Iris pigment epithelial cell (primary cell): Measurements from ENCODE around the gene ABLIM2.

Experiments
- DNase-seq: peaks from one replicate; pipeline ENCODE4 v3.0.0-alpha.2; 2011; ENCODE audit warnings: low read depth

The ABLIM2 gene

GRCh38 chr4:8103421-8104390 lies 54.9 kb downstream of the ABLIM2 start:
- DNase-seq = no peak

DNA sequence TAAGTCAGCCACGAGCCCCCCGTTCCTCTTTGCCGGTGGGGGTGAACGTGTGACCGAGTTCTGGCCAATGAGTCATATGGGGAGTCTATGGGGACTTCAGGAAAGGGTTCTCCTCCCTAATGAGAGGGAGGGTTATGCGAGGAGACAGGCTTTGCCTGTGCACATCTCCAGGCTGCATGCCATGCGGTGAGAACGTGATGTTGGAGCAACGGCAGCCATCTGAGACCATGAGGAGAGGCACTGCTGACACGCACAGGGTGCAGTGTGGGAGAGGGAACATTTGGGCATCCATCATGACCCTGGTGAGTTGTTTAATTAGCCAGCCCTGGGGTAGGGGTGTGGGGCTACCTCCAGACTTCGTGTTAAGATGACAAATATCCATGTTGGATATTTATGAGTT lies 55.8 kb downstream of the ABLIM2 start:
- no peak for DNase-seq

DNA sequence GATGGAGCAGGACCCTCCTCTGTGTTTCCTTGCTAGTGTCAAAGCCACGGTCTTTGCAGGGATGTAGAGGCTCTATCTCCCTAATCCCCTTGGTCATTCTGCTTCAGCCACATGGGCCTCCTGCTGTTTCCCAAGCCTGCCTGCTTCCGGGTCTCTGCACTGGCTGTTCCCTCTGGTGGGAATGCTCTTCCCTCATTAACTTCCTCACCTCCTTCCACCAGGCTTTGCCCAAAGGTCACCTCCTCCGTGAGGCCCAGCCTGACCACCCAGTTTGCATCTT lies 56.6 kb downstream of the ABLIM2 start:
- no peak for DNase-seq

DNA sequence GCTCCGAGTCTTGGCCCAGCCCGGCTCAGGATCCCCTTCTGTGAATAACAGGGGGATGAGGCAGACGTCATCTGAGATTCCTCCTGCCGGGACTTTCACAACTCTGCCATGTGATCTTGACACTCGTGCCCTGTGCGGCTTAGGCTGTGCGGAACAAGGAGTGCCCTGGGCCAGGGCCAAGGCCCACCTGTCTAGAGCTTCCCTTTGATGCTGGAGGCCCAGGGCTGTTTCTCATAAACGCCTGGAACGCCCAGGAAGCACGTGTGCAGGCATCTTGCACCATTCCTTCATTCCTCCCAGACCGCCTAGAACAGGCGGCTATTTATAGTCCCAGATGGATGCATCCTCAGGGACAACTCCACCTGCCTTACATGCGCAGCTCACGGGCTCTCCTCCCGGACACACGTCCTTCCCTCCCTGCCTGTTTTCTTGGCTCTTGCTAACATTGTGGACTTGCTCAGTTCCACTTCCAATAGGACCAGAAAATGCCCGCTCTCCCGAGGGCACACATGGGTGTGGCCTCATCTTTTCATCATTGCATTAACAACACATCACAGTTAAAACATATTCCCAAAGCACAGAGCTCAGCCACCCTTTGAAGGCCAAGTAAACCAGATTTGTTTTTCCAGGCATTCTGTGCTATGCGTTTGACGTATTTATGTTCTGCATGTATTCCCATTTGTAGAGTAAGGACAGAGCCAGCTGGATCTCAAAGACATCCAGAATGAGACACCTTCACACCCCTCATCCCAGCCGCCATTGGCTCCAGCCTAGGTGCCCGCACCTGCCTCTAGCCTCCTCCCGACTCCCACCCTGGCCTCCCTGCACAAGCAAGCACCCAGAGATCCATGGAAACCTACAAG lies 57.2 kb downstream of the ABLIM2 start:
- peak; percentile 43 for DNase-seq

DNA sequence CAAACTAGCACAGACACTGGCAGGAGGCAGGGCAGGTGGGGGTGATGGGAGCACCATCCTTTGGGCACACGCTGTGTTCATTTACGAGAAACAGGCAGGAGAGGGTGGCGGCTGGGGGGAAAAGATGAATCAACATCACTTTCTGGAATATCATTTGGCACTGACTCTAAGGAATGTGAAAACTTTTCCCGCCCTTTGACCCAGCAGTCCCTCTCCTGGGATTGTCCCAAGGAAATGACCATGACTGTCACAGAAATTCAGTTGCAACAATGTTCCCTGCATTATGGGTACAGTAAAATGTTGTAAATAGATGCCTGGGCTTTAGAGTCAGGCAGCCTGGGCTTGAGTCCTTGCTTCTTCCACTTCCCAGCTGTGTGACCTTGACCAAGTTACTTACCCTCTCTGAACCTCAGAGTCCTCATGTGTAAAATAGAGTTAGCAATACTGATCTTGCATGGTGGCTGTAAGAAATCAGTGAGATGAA lies 58.6 kb downstream of the ABLIM2 start:
- DNase-seq = no peak

GRCh38 chr4:8098506-8098905 lies 60.1 kb downstream of the ABLIM2 start:
- DNase-seq = no peak

- no peak for DNase-seq
Observed at GRCh38 chr4:8097721-8098345, 60.8 kb downstream of the ABLIM2 start.

DNA sequence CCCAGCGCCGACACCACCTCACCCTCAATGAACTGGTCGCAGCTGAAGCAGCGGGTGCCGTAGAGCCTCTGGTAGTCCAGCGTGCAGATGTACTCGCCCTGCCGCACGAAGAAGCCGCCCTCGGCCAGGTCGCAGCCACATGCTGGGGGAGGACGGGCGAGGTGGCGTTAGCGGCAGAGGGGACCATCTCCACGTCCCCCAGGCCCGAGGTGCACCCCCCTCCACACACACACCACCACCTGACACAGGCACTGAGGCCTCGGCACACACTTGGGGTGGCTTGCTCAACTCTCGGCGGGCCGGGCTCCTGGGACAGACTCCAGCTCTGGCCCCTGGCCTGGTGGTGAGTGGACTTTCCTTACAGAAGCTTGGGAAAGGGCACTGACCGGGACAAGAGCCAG lies 61.5 kb downstream of the ABLIM2 start:
- no peak for DNase-seq

DNA sequence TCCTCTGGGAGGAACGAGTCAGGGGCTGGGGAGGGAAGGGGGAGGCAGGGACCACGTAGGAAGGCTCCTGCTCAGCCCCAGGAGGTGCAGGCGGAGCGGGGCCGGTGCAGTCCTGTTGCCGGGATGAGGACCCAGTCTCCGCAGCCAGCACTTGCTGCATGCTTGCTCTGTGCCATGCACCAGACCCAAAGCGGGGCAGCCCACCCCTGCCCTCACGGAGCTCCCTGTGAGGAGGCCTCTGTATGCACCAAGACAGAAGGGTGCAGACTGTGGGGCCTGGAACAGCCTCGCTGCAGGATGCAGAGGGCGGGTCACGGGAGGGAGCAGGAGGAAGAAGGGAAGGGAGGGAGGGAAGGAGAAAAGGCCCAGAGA lies 61.9 kb downstream of the ABLIM2 start:
- DNase-seq = no peak

GRCh38 chr4:8095956-8096689 lies 62.5 kb downstream of the ABLIM2 start:
- DNase-seq = no peak

- DNase-seq = no peak
Observed at GRCh38 chr4:8093587-8094274, 64.9 kb downstream of the ABLIM2 start.

GRCh38 chr4:8092282-8092681 lies 66.3 kb downstream of the ABLIM2 start:
- no peak for DNase-seq

DNA sequence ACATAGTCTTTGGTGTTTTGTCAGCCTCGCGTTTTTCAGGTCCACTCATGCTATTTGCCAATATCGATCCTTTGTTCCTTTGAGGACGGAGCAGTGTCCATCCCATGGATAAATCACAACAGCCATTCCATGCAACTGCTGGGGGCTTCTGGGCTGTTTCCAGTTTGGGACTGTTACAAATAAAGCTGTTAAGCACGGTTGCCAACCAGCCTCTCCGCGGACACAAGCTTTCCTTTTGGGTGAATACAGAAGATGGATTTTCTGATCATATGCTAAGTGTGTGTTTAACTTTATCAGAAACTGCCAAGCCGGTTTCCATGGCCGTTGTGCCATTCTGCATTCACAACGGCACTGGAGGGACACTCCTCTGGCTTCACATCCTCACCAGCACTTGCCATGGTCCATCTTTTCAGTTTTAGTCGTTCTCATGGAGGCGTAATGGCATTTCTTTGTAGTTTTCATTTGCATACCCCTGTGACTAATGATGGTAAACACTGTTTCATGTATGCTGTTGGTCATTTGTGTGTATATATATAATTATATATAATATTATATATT lies 67.8 kb downstream of the ABLIM2 start:
- DNase-seq = no peak

- peak; percentile 45 for DNase-seq
Observed at GRCh38 chr4:8090312-8090711, 68.3 kb downstream of the ABLIM2 start.

DNA sequence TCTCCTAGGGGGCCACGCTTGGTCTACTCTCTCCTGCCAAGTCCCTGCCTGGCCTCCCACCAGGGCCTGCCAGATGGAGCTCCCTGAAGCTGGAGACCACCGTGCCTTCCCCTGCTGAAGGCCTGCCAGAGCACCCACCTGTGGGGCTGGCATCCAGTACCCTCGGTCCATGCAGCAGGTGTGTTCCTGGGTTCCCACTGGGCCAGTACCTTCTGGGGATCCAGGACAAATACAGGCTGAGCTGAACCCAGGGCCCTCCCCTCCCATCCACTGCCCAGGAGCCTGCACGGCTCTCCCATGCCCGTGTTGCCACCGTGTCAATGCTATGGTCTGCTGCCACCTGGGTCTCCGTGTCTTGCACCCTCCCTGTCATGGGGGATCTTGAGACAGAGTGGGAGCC lies 68.8 kb downstream of the ABLIM2 start:
- no peak for DNase-seq

DNA sequence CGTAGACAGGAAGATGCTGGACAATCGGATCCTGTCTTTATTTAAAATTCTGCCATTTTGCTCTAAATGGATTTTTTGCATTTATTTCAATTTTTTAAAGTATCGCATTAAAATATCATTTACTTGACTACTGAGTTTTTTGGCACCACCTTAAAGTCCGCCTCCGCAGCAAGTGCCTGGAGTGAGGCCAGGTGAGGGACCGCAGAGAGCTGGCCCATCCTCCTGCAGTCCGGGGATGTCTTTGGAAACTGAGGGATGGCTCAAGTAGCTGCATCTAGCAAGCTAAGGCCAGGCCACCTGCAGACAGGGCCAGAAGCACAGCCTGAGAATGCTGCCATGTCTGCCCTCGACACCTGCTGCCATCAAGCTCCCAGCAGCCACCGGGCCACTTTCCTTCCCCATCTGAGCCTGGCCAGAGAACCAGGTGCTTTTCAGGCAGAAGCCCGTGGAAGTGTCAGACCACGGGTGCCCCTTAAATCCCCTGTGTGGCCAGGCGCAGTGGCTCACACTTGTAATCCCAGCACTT lies 69.6 kb downstream of the ABLIM2 start:
- no peak for DNase-seq

DNA sequence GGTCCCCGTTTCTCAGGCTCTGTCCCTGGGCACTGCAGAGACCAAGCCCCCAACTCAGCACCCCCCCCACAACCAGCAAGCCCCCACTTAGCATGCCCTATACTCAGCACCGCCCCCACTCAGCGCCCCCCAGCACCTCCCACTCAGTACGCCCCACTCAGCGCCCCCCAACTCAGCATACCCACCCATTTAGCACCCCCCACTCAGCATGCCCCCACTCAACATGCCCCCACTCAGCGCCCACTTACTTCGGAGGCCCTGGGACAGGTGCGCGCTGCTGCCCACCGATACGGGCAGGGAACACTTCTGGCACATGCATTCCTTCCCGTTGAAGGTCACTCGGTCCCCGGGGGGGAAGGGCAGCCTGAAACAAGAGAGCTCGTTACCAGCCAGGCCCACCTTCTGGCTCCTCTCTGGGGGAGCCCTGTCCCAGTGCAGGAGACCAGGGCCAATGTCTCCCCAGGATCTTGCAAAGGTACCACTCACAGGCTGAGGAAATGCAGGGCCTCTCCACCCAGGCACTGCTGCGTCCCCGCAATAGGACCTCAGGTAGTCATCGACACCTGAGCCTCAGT lies 70.6 kb downstream of the ABLIM2 start:
- DNase-seq = no peak

- DNase-seq = no peak
Observed at GRCh38 chr4:8086783-8087445, 71.7 kb downstream of the ABLIM2 start.

- no peak for DNase-seq
Observed at GRCh38 chr4:8085491-8086117, 73.0 kb downstream of the ABLIM2 start.
